ENCODE measurements around the gene CAMK2N2. TPM values are rescaled to one million over a fixed set of nuclear protein-coding genes. Genes with fewer than 3 reads are reported as not detected.

The CAMK2N2 gene
- total RNA-seq, 1 donor from 2014 or later = not detected

- DNase-seq = no peak
These were observed 20.8 kb downstream of the CAMK2N2 start for GRCh38 chr3:184240384-184241140.

GRCh38 chr3:184239708-184240107 lies 21.6 kb downstream of the CAMK2N2 start:
- DNase-seq = no peak

GRCh38 chr3:184239221-184239620 lies 22.1 kb downstream of the CAMK2N2 start:
- DNase-seq = no peak

GRCh38 chr3:184238246-184238818 lies 23.0 kb downstream of the CAMK2N2 start:
- no peak for DNase-seq

GRCh38 chr3:184237807-184238206 lies 23.5 kb downstream of the CAMK2N2 start:
- no peak for DNase-seq

- no peak for DNase-seq
These were observed 24.1 kb downstream of the CAMK2N2 start for GRCh38 chr3:184237211-184237610.

- DNase-seq = no peak
These were observed 24.7 kb downstream of the CAMK2N2 start for GRCh38 chr3:184236636-184237035.

GRCh38 chr3:184236033-184236410 lies 25.3 kb downstream of the CAMK2N2 start:
- DNase-seq = no peak

GRCh38 chr3:184235381-184236032 lies 25.8 kb downstream of the CAMK2N2 start:
- no peak for DNase-seq

- no peak for DNase-seq
These were observed 26.5 kb downstream of the CAMK2N2 start for GRCh38 chr3:184234671-184235380.

- DNase-seq = no peak
These were observed 27.1 kb downstream of the CAMK2N2 start for GRCh38 chr3:184234224-184234623.

GRCh38 chr3:184233127-184233843 lies 28.1 kb downstream of the CAMK2N2 start:
- DNase-seq = no peak

- no peak for DNase-seq
These were observed 29.7 kb downstream of the CAMK2N2 start for GRCh38 chr3:184231671-184232070.

GRCh38 chr3:184230603-184231528 lies 30.5 kb downstream of the CAMK2N2 start:
- DNase-seq = no peak

GRCh38 chr3:184230081-184230602 lies 31.2 kb downstream of the CAMK2N2 start:
- DNase-seq = no peak

- DNase-seq = no peak
These were observed 31.8 kb downstream of the CAMK2N2 start, which contains the start of gene VWA5B2 for GRCh38 chr3:184229394-184230080. TSS of gene VWA5B2 (plus strand) at chr3:184229585. CDS start at chr3:184230529, 944 bp downstream.

- no peak for DNase-seq
These were observed 32.8 kb downstream of the CAMK2N2 start for GRCh38 chr3:184228376-184229137.

GRCh38 chr3:184227481-184227935 lies 33.8 kb downstream of the CAMK2N2 start:
- DNase-seq = no peak

- no peak for DNase-seq
These were observed 37.4 kb downstream of the CAMK2N2 start for GRCh38 chr3:184223946-184224345.
